H9 (cell line): ENCODE results near the gene ROBO1. TPM values are rescaled to one million over a fixed set of nuclear protein-coding genes. Genes with fewer than 3 reads are reported as not detected.

Experiments used
- DNase-seq: peaks from one replicate; pipeline ENCODE4 v3.0.0-alpha.2; 2017
- H2AFZ ChIP-seq: one replicate; pipeline ENCODE4 v1.6.1; 2013; ENCODE audit warnings: mild to moderate bottlenecking, low read length, control low read depth, moderate library complexity
- H2AK5ac ChIP-seq: 2 replicates; pipeline ENCODE4 v1.6.1; 2013; ENCODE audit warnings: low read length, control low read depth, mixed read lengths; ENCODE audit not compliant: insufficient read length
- H2BK120ac ChIP-seq: one replicate; pipeline ENCODE4 v1.6.1; 2013; ENCODE audit warnings: low read depth, mild to moderate bottlenecking, low read length, control low read depth, inconsistent platforms; ENCODE audit not compliant: poor library complexity, severe bottlenecking
- H2BK12ac ChIP-seq: 2 replicates; pipeline ENCODE4 v1.6.1; 2013; ENCODE audit warnings: low read length, control low read depth, mixed read lengths, low read depth; ENCODE audit not compliant: insufficient read length
- H2BK15ac ChIP-seq: 2 replicates; pipeline ENCODE4 v1.6.1; 2013; ENCODE audit warnings: low read depth, low read length, control low read depth
- H2BK20ac ChIP-seq: one replicate; pipeline ENCODE4 v1.6.1; 2013; ENCODE audit warnings: low read depth, mild to moderate bottlenecking, low read length, control low read depth, inconsistent platforms; ENCODE audit not compliant: poor library complexity, severe bottlenecking
- H2BK5ac ChIP-seq: 2 replicates; pipeline ENCODE4 v1.6.1; 2013; ENCODE audit warnings: low read length, control low read depth, mixed read lengths; ENCODE audit not compliant: insufficient read length
- H3K14ac ChIP-seq: 2 replicates; pipeline ENCODE4 v1.6.1; 2013; ENCODE audit warnings: low read length, control low read depth; ENCODE audit not compliant: insufficient read depth
- H3K18ac ChIP-seq: 2 replicates; pipeline ENCODE4 v1.6.1; 2013; ENCODE audit warnings: low read depth, mild to moderate bottlenecking, mixed read lengths, low read length, control low read depth; ENCODE audit not compliant: insufficient read length
- H3K23ac ChIP-seq: 2 replicates; pipeline ENCODE4 v1.6.1; 2013; ENCODE audit warnings: low read length, control low read depth, mixed read lengths, low read depth; ENCODE audit not compliant: insufficient read length
- H3K23me2 ChIP-seq: 2 replicates; pipeline ENCODE4 v1.6.1; 2013; ENCODE audit warnings: low read depth, mild to moderate bottlenecking, mixed read lengths, low read length, control low read depth; ENCODE audit not compliant: insufficient read length, poor library complexity, severe bottlenecking
- H3K27ac ChIP-seq: 2 replicates; pipeline ENCODE4 v1.5.1; 2013; ENCODE audit warnings: low read length, control low read depth, mixed read lengths, low read depth; ENCODE audit not compliant: insufficient read length
- H3K27me3 ChIP-seq: 2 replicates; pipeline ENCODE4 v1.6.1; 2013; ENCODE audit warnings: low read length, control low read depth, inconsistent platforms; ENCODE audit not compliant: insufficient read depth
- H3K4ac ChIP-seq: 2 replicates; pipeline ENCODE4 v1.6.1; 2013; ENCODE audit warnings: low read depth, mild to moderate bottlenecking, control low read depth, inconsistent platforms, low read length, moderate library complexity
- H3K4me1 ChIP-seq: 2 replicates; pipeline ENCODE4 v1.6.1; 2013; ENCODE audit warnings: low read length, control low read depth, inconsistent platforms; ENCODE audit not compliant: insufficient read depth
- H3K4me2 ChIP-seq: 2 replicates; pipeline ENCODE4 v1.6.1; 2013; ENCODE audit warnings: low read length, control low read depth, mixed read lengths; ENCODE audit not compliant: insufficient read length, insufficient read depth
- H3K56ac ChIP-seq: 2 replicates; pipeline ENCODE4 v1.6.1; 2013; ENCODE audit warnings: low read depth, mild to moderate bottlenecking, mixed read lengths, low read length, control low read depth; ENCODE audit not compliant: insufficient read length
- H3K79me1 ChIP-seq: 2 replicates; pipeline ENCODE4 v1.6.1; 2013; ENCODE audit warnings: low read depth, mild to moderate bottlenecking, moderate library complexity, low read length, control low read depth, inconsistent platforms; ENCODE audit not compliant: insufficient read depth, poor library complexity, severe bottlenecking
- H3K79me2 ChIP-seq: 2 replicates; pipeline ENCODE4 v1.6.1; 2013; ENCODE audit warnings: low read length, control low read depth, inconsistent platforms; ENCODE audit not compliant: insufficient read depth
- H3K9ac ChIP-seq: 2 replicates; pipeline ENCODE4 v1.6.1; 2013; ENCODE audit warnings: low read length, control low read depth, mixed read lengths; ENCODE audit not compliant: insufficient read length; ENCODE audit errors: extremely low read depth
- H3K9me3 ChIP-seq: one replicate; pipeline ENCODE4 v1.6.1; 2013; ENCODE audit warnings: low read depth, low read length, inconsistent platforms; ENCODE audit not compliant: control insufficient read depth
- H3T11ph ChIP-seq: one replicate; pipeline ENCODE4 v1.6.1; 2013; ENCODE audit warnings: mild to moderate bottlenecking, low read length, control low read depth, inconsistent platforms
- H4K20me1 ChIP-seq: one replicate; pipeline ENCODE4 v1.6.1; 2013; ENCODE audit not compliant: control insufficient read depth, insufficient read length, insufficient read depth
- H4K5ac ChIP-seq: 2 replicates; pipeline ENCODE4 v1.6.1; 2013; ENCODE audit warnings: low read depth, mild to moderate bottlenecking, mixed read lengths, low read length, control low read depth; ENCODE audit not compliant: insufficient read length
- H4K8ac ChIP-seq: replicated peaks from 2 replicates; pipeline ENCODE4 v1.6.1; 2013; ENCODE audit warnings: low read length, control low read depth, mixed read lengths, low read depth; ENCODE audit not compliant: insufficient read length
- H4K91ac ChIP-seq: 2 replicates; pipeline ENCODE4 v1.6.1; 2013; ENCODE audit warnings: low read depth, mild to moderate bottlenecking, moderate library complexity, mixed read lengths, low read length, control low read depth; ENCODE audit not compliant: insufficient read length
- H3K27ac Mint-ChIP-seq, 3 experiments: 2 replicates in 2 of 3; 3 replicates in 1 of 3; pipeline ENCODE4 v1.8.0; 2020 to 2021; ENCODE audit warnings: mixed read lengths in 3 of 3, mild to moderate bottlenecking in 1 of 3, moderate library complexity in 1 of 3
- H3K27me3 Mint-ChIP-seq: 2 replicates; pipeline ENCODE4 v1.8.0; 2021; ENCODE audit warnings: low read depth, mild to moderate bottlenecking, moderate library complexity, mixed read lengths
- H3K36me3 Mint-ChIP-seq, 3 experiments: 2 replicates in 2 of 3; 3 replicates in 1 of 3; pipeline ENCODE4 v1.8.0; 2020 to 2021; ENCODE audit warnings: low read depth in 3 of 3, mixed read lengths in 3 of 3; ENCODE audit not compliant: insufficient read depth in 1 of 3
- H3K4me1 Mint-ChIP-seq, 2 experiments: 2 replicates each; pipeline ENCODE4 v1.8.0; 2020; ENCODE audit warnings: mixed read lengths in 2 of 2
- H3K4me3 Mint-ChIP-seq, 2 experiments: 2 replicates in 1 of 2; 3 replicates in 1 of 2; pipeline ENCODE4 v1.8.0; 2020 to 2021; ENCODE audit warnings: mild to moderate bottlenecking in 2 of 2, mixed read lengths in 2 of 2, moderate library complexity in 1 of 2
- H3K9me3 Mint-ChIP-seq, 2 experiments: 2 replicates in 1 of 2; 3 replicates in 1 of 2; pipeline ENCODE4 v1.8.0; 2020; ENCODE audit warnings: mild to moderate bottlenecking in 2 of 2, mixed read lengths in 2 of 2, moderate library complexity in 1 of 2
- CTCF ChIP-seq: fragments of 200-600 bp; sonication (generic); conservative IDR thresholded peaks from 3 replicates; pipeline ENCODE4 v1.8.0; 2021; ENCODE audit warnings: antibody characterized with exemption, mild to moderate bottlenecking
- WGBS: extraction: QIAGEN DNeasy Blood & Tissue Kit; methylation state at CpG from one replicate; pipeline ENCODE4 v1.1.7; 2013; ENCODE audit warnings: missing lambda C conversion rate, low lambda C conversion rate, mixed read lengths; ENCODE audit not compliant: insufficient read length; ENCODE audit errors: extremely low coverage; 5-methylcytosine and 5-hydroxymethylcytosine counted together
- total RNA-seq: library from RNA; stranded (reverse); gene quantifications from 2 replicates; pipeline ENCODE4 v1.2.1, GENCODE V29; 2021

The ROBO1 gene
- total RNA-seq, 1 experiment from 2014 or later = 62.7 TPM

GRCh38 chr3:79236496-79236895 lies 531.3 kb downstream of the ROBO1 start:
- Histone ChIP-seq H3K18ac (no peak overlapping the region), H3K79me2 (no peaks in the 10 kb centered on the region), H3K4me2 (no peak overlapping the region), H3K14ac (no peak overlapping the region), H3K4me1 (no peaks in the 10 kb centered on the region; the same call in 1 of the 2 replicates), H2BK5ac (no peak overlapping the region), H3K9ac (no peak overlapping the region), H3T11ph (no peak overlapping the region), H4K8ac (no peak overlapping the region), H2BK20ac (no peak overlapping the region), H2AK5ac (no peak overlapping the region), H3K56ac (no peak overlapping the region), H4K5ac (no peak overlapping the region), H2BK120ac (no peak overlapping the region), H2BK15ac (no peak overlapping the region), H3K9me3 (no peaks in the 10 kb centered on the region), H4K20me1 (no peaks in the 10 kb centered on the region), H2AFZ (no peak overlapping the region), H3K23me2 (no peaks in the 10 kb centered on the region), H3K23ac (no peak overlapping the region), H3K4ac (no peak overlapping the region), H3K27me3 (no peaks in the 10 kb centered on the region), H3K79me1 (no peaks in the 10 kb centered on the region), H2BK12ac (no peak overlapping the region), H3K27ac (no peak overlapping the region), H4K91ac (no peak overlapping the region)
- Mint-ChIP-seq H3K36me3 (0 out of 7 replicates have a peak, but pooled peaks cover 0 to 3% (median 0%) of the 10 kb centered on the region in 3 experiments), H3K27ac (no peak overlapping the region), H3K27me3 (no peaks in the 10 kb centered on the region), H3K9me3 (peaks cover 0 to 3% of the 10 kb centered on the region in 2 experiments; a peak in 2 of 5 replicates), H3K4me3 (no peak overlapping the region), H3K4me1 (peaks cover 5 to 14% of the 10 kb centered on the region in 2 experiments; a peak in 3 of 4 replicates)
- DNase-seq = no peak
- no CpG with 5 or more reads among the region's 1 CpG for WGBS
- TF ChIP-seq CTCF = no peak
